Liver (tissue), 9 donors: ENCODE results near the gene PC. TPM values are rescaled to one million over a fixed set of nuclear protein-coding genes. Genes with fewer than 3 reads are reported as not detected.

Source experiments
- DNase-seq: peaks from one replicate; pipeline ENCODE4 v3.0.0-alpha.2; 2017; ENCODE audit warnings: low spot score
- H3K27ac ChIP-seq, 2 donors: one replicate each; pipeline ENCODE4 v1.7.0; 2013; ENCODE audit warnings: inconsistent platforms in 2 of 2, low read length in 2 of 2, control low read depth in 1 of 2, low read depth in 1 of 2, mild to moderate bottlenecking in 1 of 2
- H3K27me3 ChIP-seq, 4 donors: one replicate each; pipeline versions ENCODE4 v1.6.1 to v1.7.0; 2013; ENCODE audit warnings: low read length in 3 of 4, inconsistent platforms in 1 of 4, mild to moderate bottlenecking in 1 of 4, moderate library complexity in 1 of 4; ENCODE audit not compliant: control insufficient read depth in 4 of 4, insufficient read depth in 4 of 4
- H3K36me3 ChIP-seq, 4 donors: one replicate each; pipeline versions ENCODE4 v1.6.1 to v1.7.0; 2013; ENCODE audit warnings: low read length in 3 of 4, mild to moderate bottlenecking in 3 of 4, low read depth in 1 of 4, moderate library complexity in 1 of 4; ENCODE audit not compliant: control insufficient read depth in 4 of 4, insufficient read depth in 3 of 4
- H3K4me1 ChIP-seq, 4 donors: one replicate each; pipeline versions ENCODE4 v1.6.1 to v1.7.0; 2013; ENCODE audit warnings: low read length in 3 of 4, mild to moderate bottlenecking in 3 of 4, moderate library complexity in 1 of 4; ENCODE audit not compliant: control insufficient read depth in 4 of 4, insufficient read depth in 4 of 4
- H3K4me3 ChIP-seq, 3 donors: one replicate each; pipeline versions ENCODE4 v1.6.1 to v1.7.0; 2013; ENCODE audit warnings: low read length in 3 of 3, control low read depth in 1 of 3, low read depth in 1 of 3, mild to moderate bottlenecking in 1 of 3
- H3K9ac ChIP-seq, 2 donors: one replicate each; pipeline ENCODE4 v1.7.0; 2013; ENCODE audit warnings: low read length in 2 of 2, mild to moderate bottlenecking in 2 of 2, moderate library complexity in 2 of 2, control low read depth in 1 of 2, low read depth in 1 of 2
- H3K9me3 ChIP-seq, 4 donors: one replicate each; pipeline versions ENCODE4 v1.6.1 to v1.7.0; 2013; ENCODE audit warnings: low read length in 3 of 4; ENCODE audit not compliant: control insufficient read depth in 4 of 4
- EGR1 ChIP-seq, 2 donors: IDR thresholded peaks; 2 replicates each; pipeline ENCODE4 v1.6.1; 2016 to 2018; ENCODE audit warnings: antibody characterized with exemption in 2 of 2, low read depth in 2 of 2
- FOXA1 ChIP-seq: IDR thresholded peaks from 2 replicates; pipeline ENCODE4 v1.6.1; 2016; ENCODE audit warnings: antibody characterized with exemption
- FOXA2 ChIP-seq: IDR thresholded peaks from 2 replicates; pipeline ENCODE4 v1.6.1; 2016; ENCODE audit warnings: antibody characterized with exemption
- GABPA ChIP-seq, 2 donors: IDR thresholded peaks in 1 of 2; conservative IDR thresholded peaks in 1 of 2; 2 replicates each; pipeline ENCODE4 v1.6.1; 2016; ENCODE audit warnings: antibody characterized with exemption in 2 of 2, mild to moderate bottlenecking in 1 of 2, moderate library complexity in 1 of 2
- HNF4A ChIP-seq, 2 donors: conservative IDR thresholded peaks; 2 replicates each; pipeline ENCODE4 v1.6.1; 2016; ENCODE audit warnings: antibody characterized with exemption in 2 of 2, mild to moderate bottlenecking in 2 of 2
- HNF4G ChIP-seq: IDR thresholded peaks from 2 replicates; pipeline ENCODE4 v1.6.1; 2016; ENCODE audit warnings: antibody characterized with exemption
- JUND ChIP-seq, 2 donors: IDR thresholded peaks; 2 replicates each; pipeline ENCODE4 v1.6.1; 2016; ENCODE audit warnings: antibody characterized with exemption in 2 of 2
- RAD21 ChIP-seq, 2 donors: IDR thresholded peaks; 2 replicates each; pipeline ENCODE4 v1.6.1; 2016; ENCODE audit warnings: antibody characterized with exemption in 2 of 2, mild to moderate bottlenecking in 2 of 2
- RXRA ChIP-seq, 2 donors: IDR thresholded peaks; 2 replicates each; pipeline ENCODE4 v1.6.1; 2017 to 2018; ENCODE audit warnings: antibody characterized with exemption in 2 of 2, mild to moderate bottlenecking in 1 of 2
- SP1 ChIP-seq: IDR thresholded peaks from 2 replicates; pipeline ENCODE4 v1.6.1; 2018; ENCODE audit warnings: antibody characterized with exemption, mild to moderate bottlenecking
- TAF1 ChIP-seq: conservative IDR thresholded peaks from 2 replicates; pipeline ENCODE4 v1.6.1; 2016; ENCODE audit warnings: antibody characterized with exemption, mild to moderate bottlenecking
- YY1 ChIP-seq: IDR thresholded peaks from 2 replicates; pipeline ENCODE4 v1.6.1; 2016; ENCODE audit warnings: antibody characterized with exemption, mild to moderate bottlenecking
- WGBS: extraction: QIAGEN DNeasy Blood & Tissue Kit; methylation state at CpG from one replicate; pipeline ENCODE4 v1.1.7; 2013; 5-methylcytosine and 5-hydroxymethylcytosine counted together
- polyA plus RNA-seq, 2 donors: library from polyadenylated mRNA; stranded (reverse) in 1 of 2; unstranded in 1 of 2; fragments of 200-250 nt in 1 of 2; fragments of >200 nt in 1 of 2; fragmentation: Nextera tagmentation in 1 of 2; extraction: Ambion mirVana in 1 of 2; gene quantifications; one replicate each; pipeline versions ENCODE4 v1.2.1 to v1.2.3, GENCODE V29; 2013 to 2015
- total RNA-seq, 2 donors: library from RNA; depleted of rRNA; stranded (reverse); fragments of >200 nt; gene quantifications; one replicate each; pipeline ENCODE4 v1.2.3, GENCODE V29; 2014
- TF ChIP-seq, protein P1 (sequence below): IDR thresholded peaks from 2 replicates; pipeline ENCODE4 v1.6.1; 2016; ENCODE audit warnings: antibody characterized with exemption
- TF ChIP-seq, protein P2 (sequence below): IDR thresholded peaks from 2 replicates; pipeline ENCODE4 v1.6.1; 2016; ENCODE audit warnings: antibody characterized with exemption, mild to moderate bottlenecking
- TF ChIP-seq, protein P3 (sequence below): IDR thresholded peaks from 2 replicates; pipeline ENCODE4 v1.6.1; 2016; ENCODE audit warnings: antibody characterized with exemption
- TF ChIP-seq, protein P4 (sequence below): fragments of 150-350 bp; IDR thresholded peaks from 2 replicates; pipeline ENCODE4 v1.5.1; 2017; ENCODE audit warnings: improper control_type of control experiment, low read depth, low read length; ENCODE audit not compliant: missing input control
- TF ChIP-seq, protein P5 (sequence below): IDR thresholded peaks from 2 replicates; pipeline ENCODE4 v1.6.1; 2016; ENCODE audit warnings: antibody characterized with exemption
- donor health status: healthy.
- donor health status: healthy.
- donor health status: healthy.
- donor health status: healthy.
- donor health status: healthy.

PC gene
- total and polyA plus RNA-seq, 4 donors = 144 to 583 (median 296) TPM

DNA sequence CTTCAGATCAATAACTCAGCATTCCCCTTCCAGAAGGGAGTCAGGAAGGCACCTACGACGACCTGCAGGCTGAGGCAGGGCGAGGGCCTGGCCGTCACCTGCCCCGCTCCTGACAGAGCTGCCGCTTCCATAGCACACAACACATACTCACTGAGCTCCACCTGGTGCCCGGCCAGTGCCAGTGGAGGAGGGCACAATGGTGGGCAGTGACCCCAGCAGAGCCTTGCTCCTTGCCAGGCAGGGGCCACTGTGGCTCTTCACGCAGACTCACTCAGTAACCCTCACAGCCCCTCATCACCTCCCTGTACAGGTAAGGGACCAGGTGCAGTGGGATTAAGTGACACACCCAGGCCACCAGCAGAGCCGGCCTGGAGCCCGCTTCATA lies 76.7 kb downstream of the PC start:
- Histone ChIP-seq H3K9me3 (no peaks in the 10 kb centered on the region), H3K36me3 (peaks cover 0 to 2% (median 0%) of the 10 kb centered on the region in 4 donors), H3K9ac (no peak overlapping the region), H3K27ac (no peak overlapping the region), H3K4me3 (no peak overlapping the region), H3K27me3 (no peaks in the 10 kb centered on the region), H3K4me1 (peaks cover 34 to 62% (median 48%) of the 10 kb centered on the region in 4 donors)
- DNase-seq = no peak
- no peak for TF ChIP-seq EGR1 (IDR thresholded peaks at IDR 0.05; ENCODE audit: low read depth in 2 of 2)
- no peak for TF ChIP-seq FOXA1
- TF ChIP-seq, protein P1, sequence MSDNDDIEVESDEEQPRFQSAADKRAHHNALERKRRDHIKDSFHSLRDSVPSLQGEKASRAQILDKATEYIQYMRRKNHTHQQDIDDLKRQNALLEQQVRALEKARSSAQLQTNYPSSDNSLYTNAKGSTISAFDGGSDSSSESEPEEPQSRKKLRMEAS = no peak
- no peak for TF ChIP-seq SP1
- TF ChIP-seq RXRA (IDR thresholded peaks at IDR 0.05) = no peak
- TF ChIP-seq, protein P2, sequence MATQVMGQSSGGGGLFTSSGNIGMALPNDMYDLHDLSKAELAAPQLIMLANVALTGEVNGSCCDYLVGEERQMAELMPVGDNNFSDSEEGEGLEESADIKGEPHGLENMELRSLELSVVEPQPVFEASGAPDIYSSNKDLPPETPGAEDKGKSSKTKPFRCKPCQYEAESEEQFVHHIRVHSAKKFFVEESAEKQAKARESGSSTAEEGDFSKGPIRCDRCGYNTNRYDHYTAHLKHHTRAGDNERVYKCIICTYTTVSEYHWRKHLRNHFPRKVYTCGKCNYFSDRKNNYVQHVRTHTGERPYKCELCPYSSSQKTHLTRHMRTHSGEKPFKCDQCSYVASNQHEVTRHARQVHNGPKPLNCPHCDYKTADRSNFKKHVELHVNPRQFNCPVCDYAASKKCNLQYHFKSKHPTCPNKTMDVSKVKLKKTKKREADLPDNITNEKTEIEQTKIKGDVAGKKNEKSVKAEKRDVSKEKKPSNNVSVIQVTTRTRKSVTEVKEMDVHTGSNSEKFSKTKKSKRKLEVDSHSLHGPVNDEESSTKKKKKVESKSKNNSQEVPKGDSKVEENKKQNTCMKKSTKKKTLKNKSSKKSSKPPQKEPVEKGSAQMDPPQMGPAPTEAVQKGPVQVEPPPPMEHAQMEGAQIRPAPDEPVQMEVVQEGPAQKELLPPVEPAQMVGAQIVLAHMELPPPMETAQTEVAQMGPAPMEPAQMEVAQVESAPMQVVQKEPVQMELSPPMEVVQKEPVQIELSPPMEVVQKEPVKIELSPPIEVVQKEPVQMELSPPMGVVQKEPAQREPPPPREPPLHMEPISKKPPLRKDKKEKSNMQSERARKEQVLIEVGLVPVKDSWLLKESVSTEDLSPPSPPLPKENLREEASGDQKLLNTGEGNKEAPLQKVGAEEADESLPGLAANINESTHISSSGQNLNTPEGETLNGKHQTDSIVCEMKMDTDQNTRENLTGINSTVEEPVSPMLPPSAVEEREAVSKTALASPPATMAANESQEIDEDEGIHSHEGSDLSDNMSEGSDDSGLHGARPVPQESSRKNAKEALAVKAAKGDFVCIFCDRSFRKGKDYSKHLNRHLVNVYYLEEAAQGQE = no peak
- no peak for TF ChIP-seq YY1
- TF ChIP-seq FOXA2 = no peak
- TF ChIP-seq, protein P3, sequence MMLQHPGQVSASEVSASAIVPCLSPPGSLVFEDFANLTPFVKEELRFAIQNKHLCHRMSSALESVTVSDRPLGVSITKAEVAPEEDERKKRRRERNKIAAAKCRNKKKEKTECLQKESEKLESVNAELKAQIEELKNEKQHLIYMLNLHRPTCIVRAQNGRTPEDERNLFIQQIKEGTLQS = no peak
- TF ChIP-seq HNF4G = no peak
- no peak for TF ChIP-seq GABPA (IDR thresholded peaks at IDR 0.05 in 1 of 2, conservative IDR thresholded peaks at IDR 0.05 in 1 of 2)
- no peak for TF ChIP-seq HNF4A (conservative IDR thresholded peaks at IDR 0.05)
- TF ChIP-seq, protein P4, sequence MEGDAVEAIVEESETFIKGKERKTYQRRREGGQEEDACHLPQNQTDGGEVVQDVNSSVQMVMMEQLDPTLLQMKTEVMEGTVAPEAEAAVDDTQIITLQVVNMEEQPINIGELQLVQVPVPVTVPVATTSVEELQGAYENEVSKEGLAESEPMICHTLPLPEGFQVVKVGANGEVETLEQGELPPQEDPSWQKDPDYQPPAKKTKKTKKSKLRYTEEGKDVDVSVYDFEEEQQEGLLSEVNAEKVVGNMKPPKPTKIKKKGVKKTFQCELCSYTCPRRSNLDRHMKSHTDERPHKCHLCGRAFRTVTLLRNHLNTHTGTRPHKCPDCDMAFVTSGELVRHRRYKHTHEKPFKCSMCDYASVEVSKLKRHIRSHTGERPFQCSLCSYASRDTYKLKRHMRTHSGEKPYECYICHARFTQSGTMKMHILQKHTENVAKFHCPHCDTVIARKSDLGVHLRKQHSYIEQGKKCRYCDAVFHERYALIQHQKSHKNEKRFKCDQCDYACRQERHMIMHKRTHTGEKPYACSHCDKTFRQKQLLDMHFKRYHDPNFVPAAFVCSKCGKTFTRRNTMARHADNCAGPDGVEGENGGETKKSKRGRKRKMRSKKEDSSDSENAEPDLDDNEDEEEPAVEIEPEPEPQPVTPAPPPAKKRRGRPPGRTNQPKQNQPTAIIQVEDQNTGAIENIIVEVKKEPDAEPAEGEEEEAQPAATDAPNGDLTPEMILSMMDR = no peak
- WGBS = 92% methylated on average over 10 of the region's 10 CpGs

DNA sequence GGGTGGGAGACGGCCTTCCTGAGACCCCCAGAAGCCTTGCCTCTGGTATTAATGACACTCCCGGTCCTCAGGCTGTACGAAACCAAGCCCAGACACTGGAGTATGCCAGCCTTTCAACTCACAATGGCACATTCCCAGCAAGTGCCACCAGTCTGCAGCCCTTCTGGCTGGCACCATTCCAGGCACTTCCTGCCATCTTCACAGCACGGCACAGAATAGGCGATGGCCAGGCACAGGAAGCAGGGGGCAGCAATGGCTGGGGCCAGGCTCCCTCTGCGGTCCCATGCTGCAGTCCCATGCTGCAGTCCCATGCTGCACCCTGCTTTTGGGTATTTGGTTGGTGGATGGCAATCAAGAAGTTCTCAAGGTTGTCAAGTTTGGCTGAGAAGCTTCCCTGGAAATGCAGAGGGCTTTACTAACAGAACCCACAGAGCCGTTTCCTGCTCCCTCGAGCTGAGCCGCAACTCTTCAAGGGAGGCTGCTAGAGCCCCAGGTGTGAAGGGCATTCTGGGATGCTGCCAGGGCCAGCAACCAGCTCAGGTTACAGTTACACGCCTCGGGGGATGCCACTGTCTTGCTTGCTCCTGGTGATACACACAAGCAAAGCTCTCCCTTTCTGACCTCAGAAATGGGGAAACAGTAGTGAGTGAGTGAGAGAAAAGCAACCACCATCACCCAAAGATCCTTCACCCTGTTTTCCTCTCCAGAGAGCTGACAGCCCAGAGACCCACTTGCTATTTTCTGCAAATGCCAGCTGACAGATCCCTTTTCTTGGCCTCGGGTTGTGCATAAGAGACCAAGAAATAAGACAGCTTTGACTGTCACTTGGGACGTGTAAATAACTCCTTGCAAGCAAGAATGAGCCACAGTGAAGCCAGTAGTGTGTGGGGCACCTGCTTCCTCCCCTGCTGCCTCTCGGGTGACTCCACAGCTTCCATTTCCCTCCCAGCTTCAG lies 77.4 kb downstream of the PC start:
- no peak overlapping the region for H3K9ac ChIP-seq
- 73% methylated on average over 14 of the region's 14 CpGs for WGBS
- peaks cover 30 to 69% (median 53%) of the 10 kb centered on the region in 4 donors for H3K4me1 ChIP-seq

More for the DNA sequence above, 77.4 kb downstream of the PC start:
- Histone ChIP-seq H3K36me3 (peaks cover 0 to 2% (median 0%) of the 10 kb centered on the region in 4 donors), H3K27ac (no peak overlapping the region), H3K9me3 (no peaks in the 10 kb centered on the region), H3K27me3 (no peaks in the 10 kb centered on the region), H3K4me3 (no peak overlapping the region)
- TF ChIP-seq HNF4A (conservative IDR thresholded peaks at IDR 0.05) (no peak), TAF1 (no peak), FOXA2 (no peak), EGR1 (IDR thresholded peaks at IDR 0.05; ENCODE audit: low read depth in 2 of 2) (no peak), RXRA (IDR thresholded peaks at IDR 0.05) (no peak), JUND (IDR thresholded peaks at IDR 0.05) (no peak), RAD21 (IDR thresholded peaks at IDR 0.05) (no peak), GABPA (IDR thresholded peaks at IDR 0.05 in 1 of 2, conservative IDR thresholded peaks at IDR 0.05 in 1 of 2) (no peak), SP1 (no peak)
- TF ChIP-seq, protein P3 = no peak
- TF ChIP-seq, protein P4 = no peak
- TF ChIP-seq, protein P5, sequence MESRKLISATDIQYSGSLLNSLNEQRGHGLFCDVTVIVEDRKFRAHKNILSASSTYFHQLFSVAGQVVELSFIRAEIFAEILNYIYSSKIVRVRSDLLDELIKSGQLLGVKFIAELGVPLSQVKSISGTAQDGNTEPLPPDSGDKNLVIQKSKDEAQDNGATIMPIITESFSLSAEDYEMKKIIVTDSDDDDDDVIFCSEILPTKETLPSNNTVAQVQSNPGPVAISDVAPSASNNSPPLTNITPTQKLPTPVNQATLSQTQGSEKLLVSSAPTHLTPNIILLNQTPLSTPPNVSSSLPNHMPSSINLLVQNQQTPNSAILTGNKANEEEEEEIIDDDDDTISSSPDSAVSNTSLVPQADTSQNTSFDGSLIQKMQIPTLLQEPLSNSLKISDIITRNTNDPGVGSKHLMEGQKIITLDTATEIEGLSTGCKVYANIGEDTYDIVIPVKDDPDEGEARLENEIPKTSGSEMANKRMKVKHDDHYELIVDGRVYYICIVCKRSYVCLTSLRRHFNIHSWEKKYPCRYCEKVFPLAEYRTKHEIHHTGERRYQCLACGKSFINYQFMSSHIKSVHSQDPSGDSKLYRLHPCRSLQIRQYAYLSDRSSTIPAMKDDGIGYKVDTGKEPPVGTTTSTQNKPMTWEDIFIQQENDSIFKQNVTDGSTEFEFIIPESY = no peak
- TF ChIP-seq, protein P1 = no peak
- DNase-seq = no peak
